IMR-90 (cell line): Measurements from ENCODE around the gene TP53BP1. TPM values are rescaled to one million over a fixed set of nuclear protein-coding genes. Genes with fewer than 3 reads are reported as not detected.

Experiments
- ATAC-seq: fragments of 200-7000 bp; cut with Tn5 transposase; 2 replicates; pipeline ENCODE4 v1.9.1; 2020; ENCODE audit warnings: low read depth, mild to moderate bottlenecking, moderate library complexity
- BruUV-seq: library from RNA; stranded (reverse); fragments of 400-500 nt; replicated peaks from 2 replicates; lab custom pipeline; 2021; lab: Mats Ljungman, UMichigan
- CTCF ChIA-PET: fragments of 300-600 bp; formaldehyde crosslinking; extraction: SDS; loops from one replicate; lab custom pipeline; 2021; ENCODE audit warnings: antibody characterized with exemption; lab: Yijun Ruan, JAX
- POLR2A ChIA-PET: fragments of 300-600 bp; sonication (Branson Sonifier 250); formaldehyde crosslinking; loops from one replicate; lab custom pipeline; 2022; ENCODE audit warnings: antibody characterized with exemption; ENCODE audit not compliant: unreplicated experiment; lab: Charles Lee
- DNase-seq: peaks from one replicate; pipeline ENCODE4 v3.0.0; 2013
- H2AFZ ChIP-seq: replicated peaks from 2 replicates; pipeline ENCODE3; 2013; ENCODE audit warnings: low read length, mild to moderate bottlenecking; ENCODE audit not compliant: poor library complexity
- H2AK5ac ChIP-seq: 2 replicates; pipeline ENCODE4 v1.6.1; 2013; ENCODE audit warnings: low read depth, low read length, inconsistent platforms
- H2AK9ac ChIP-seq: replicated peaks from 2 replicates; pipeline ENCODE3; 2013; ENCODE audit warnings: mild to moderate bottlenecking, low read depth, low read length, moderate library complexity; ENCODE audit not compliant: poor library complexity
- H2BK120ac ChIP-seq: 2 replicates; pipeline ENCODE4 v1.6.1; 2013; ENCODE audit warnings: low read depth, low read length, inconsistent platforms
- H2BK15ac ChIP-seq: 3 replicates; pipeline ENCODE4 v1.6.1; 2013; ENCODE audit warnings: low read depth, low read length, inconsistent platforms
- H2BK20ac ChIP-seq: 2 replicates; pipeline ENCODE4 v1.6.1; 2013; ENCODE audit warnings: low read depth, mild to moderate bottlenecking, inconsistent platforms, low read length, moderate library complexity
- H2BK5ac ChIP-seq: 2 replicates; pipeline ENCODE4 v1.6.1; 2013; ENCODE audit warnings: mild to moderate bottlenecking, low read depth, low read length, inconsistent platforms; ENCODE audit not compliant: poor library complexity, severe bottlenecking
- H3K14ac ChIP-seq: replicated peaks from 2 replicates; pipeline ENCODE4 v1.6.1; 2013; ENCODE audit warnings: low read depth, low read length, inconsistent platforms
- H3K18ac ChIP-seq: 2 replicates; pipeline ENCODE4 v1.6.1; 2013; ENCODE audit warnings: low read depth, low read length, control low read depth
- H3K23ac ChIP-seq: 2 replicates; pipeline ENCODE4 v1.6.1; 2013; ENCODE audit warnings: low read depth, low read length, inconsistent platforms
- H3K27ac ChIP-seq: 2 replicates; pipeline ENCODE4 v1.5.1; 2013; ENCODE audit warnings: mild to moderate bottlenecking, control low read depth, low read length; ENCODE audit not compliant: insufficient read depth
- H3K27me3 ChIP-seq: 2 replicates; pipeline ENCODE4 v1.6.1; 2013; ENCODE audit warnings: low read length; ENCODE audit not compliant: control insufficient read depth, insufficient read depth
- H3K36me3 ChIP-seq: 2 replicates; pipeline ENCODE4 v1.6.1; 2013; ENCODE audit warnings: low read length, mixed read lengths; ENCODE audit not compliant: control insufficient read depth, insufficient read depth
- H3K4ac ChIP-seq: 2 replicates; pipeline ENCODE4 v1.6.1; 2013; ENCODE audit warnings: low read depth, low read length, inconsistent platforms
- H3K4me1 ChIP-seq: 2 replicates; pipeline ENCODE4 v1.6.1; 2013; ENCODE audit warnings: low read length, mixed read lengths; ENCODE audit not compliant: control insufficient read depth, insufficient read depth
- H3K4me2 ChIP-seq: 2 replicates; pipeline ENCODE4 v1.6.1; 2013; ENCODE audit warnings: low read depth, mild to moderate bottlenecking, control low read depth, low read length, moderate library complexity
- H3K4me3 ChIP-seq: 2 replicates; pipeline ENCODE4 v1.5.1; 2013; ENCODE audit warnings: low read depth, mild to moderate bottlenecking, control low read depth, low read length, moderate library complexity; ENCODE audit not compliant: insufficient read depth
- H3K56ac ChIP-seq: 2 replicates; pipeline ENCODE4 v1.6.1; 2013; ENCODE audit warnings: low read length, inconsistent platforms; ENCODE audit not compliant: insufficient read depth; ENCODE audit errors: extremely low read depth
- H3K79me1 ChIP-seq, 2 experiments: 2 replicates each; pipeline ENCODE4 v1.6.1; 2013; ENCODE audit warnings: low read length in 2 of 2, inconsistent platforms in 1 of 2, low read depth in 1 of 2
- H3K9ac ChIP-seq: 2 replicates; pipeline ENCODE4 v1.6.1; 2013; ENCODE audit warnings: low read depth, low read length, control low read depth
- H3K9me1 ChIP-seq: 2 replicates; pipeline ENCODE4 v1.6.1; 2013; ENCODE audit warnings: low read length, inconsistent platforms; ENCODE audit not compliant: insufficient read depth
- H3K9me3 ChIP-seq: 2 replicates; pipeline ENCODE4 v1.6.1; 2013; ENCODE audit warnings: low read length; ENCODE audit not compliant: control insufficient read depth, insufficient read depth
- H4K20me1 ChIP-seq: 2 replicates; pipeline ENCODE4 v1.6.1; 2013; ENCODE audit warnings: low read length, inconsistent platforms; ENCODE audit not compliant: insufficient read depth
- H4K5ac ChIP-seq: 2 replicates; pipeline ENCODE4 v1.6.1; 2013; ENCODE audit warnings: mild to moderate bottlenecking, low read depth, low read length, control low read depth
- H4K8ac ChIP-seq, 2 experiments: 2 replicates each; pipeline ENCODE4 v1.6.1; 2013; ENCODE audit warnings: low read depth in 2 of 2, low read length in 2 of 2, control low read depth in 1 of 2, inconsistent platforms in 1 of 2
- H4K91ac ChIP-seq: 2 replicates; pipeline ENCODE4 v1.6.1; 2013; ENCODE audit warnings: low read depth, low read length, inconsistent platforms; ENCODE audit not compliant: insufficient read depth
- CEBPB ChIP-seq: IDR thresholded peaks from 2 replicates; pipeline ENCODE4 v1.6.1; 2012; ENCODE audit warnings: low read depth, low read length, improper control_type of control experiment
- MAZ ChIP-seq: IDR thresholded peaks from 2 replicates; pipeline ENCODE4 v1.6.1; 2012; ENCODE audit warnings: low read depth, mild to moderate bottlenecking, low read length, improper control_type of control experiment, moderate library complexity, borderline replicate concordance
- NFE2L2 ChIP-seq: fragments of 150-350 bp; IDR thresholded peaks from 2 replicates; pipeline ENCODE4 v1.6.1; 2016; ENCODE audit warnings: low read depth, mild to moderate bottlenecking, low read length
- RAD21 ChIP-seq: IDR thresholded peaks from 2 replicates; pipeline ENCODE4 v1.6.1; 2012; ENCODE audit warnings: low read length, improper control_type of control experiment
- SMC3 ChIP-seq: fragments of 150-350 bp; IDR thresholded peaks from 2 replicates; pipeline ENCODE4 v1.6.1; 2016; ENCODE audit warnings: low read depth, mild to moderate bottlenecking, antibody characterized with exemption, low read length, moderate library complexity
- WGBS, 2 experiments: methylation state at CpG; one replicate each; pipeline versions ENCODE4 v1.1.5 to v1.1.7; 2013; ENCODE audit warnings: missing lambda C conversion rate in 2 of 2; ENCODE audit not compliant: insufficient read length in 1 of 2; ENCODE audit errors: extremely low coverage in 2 of 2; 5-methylcytosine and 5-hydroxymethylcytosine counted together
- dilution Hi-C: fragments of 300-500 bp; cut with HindIII; formaldehyde crosslinking; loops from one replicate; pipeline ENCODE4 v1.14.3; 2018; ENCODE audit warnings: low sequenced_read_pairs; ENCODE audit not compliant: unreplicated experiment
- in situ Hi-C: fragments of 300-500 bp; cut with MboI; formaldehyde crosslinking; loops from 3 replicates; pipeline ENCODE4 v1.14.3; 2019; ENCODE audit warnings: low sequenced_read_pairs, inconsistent platforms, mixed read lengths
- intact Hi-C: fragments of 100-400 bp; cut with micrococcal nuclease; formaldehyde crosslinking; loops from 2 replicates; pipeline ENCODE4 v1.10.0; 2022
- polyA plus RNA-seq, 3 experiments: library from polyadenylated mRNA; depleted of rRNA; stranded (reverse); fragments of >200 nt; gene quantifications; 2 replicates each; pipeline ENCODE4 v1.2.3, GENCODE V29; 2012; ENCODE audit warnings: low replicate concordance in 1 of 3
- total RNA-seq: library from RNA; depleted of rRNA; stranded (reverse); fragments of >200 nt; gene quantifications from 2 replicates; pipeline ENCODE4 v1.2.3, GENCODE V29; 2012
- TF ChIP-seq, protein P1 (sequence below): fragments of 150-350 bp; IDR thresholded peaks from 2 replicates; pipeline ENCODE4 v1.6.1; 2016; ENCODE audit warnings: low read depth, mild to moderate bottlenecking, low read length, moderate library complexity, borderline replicate concordance

The TP53BP1 gene
- total and polyA plus RNA-seq, 2 of the 4 experiments (the other 2 are of a cell fraction) = 36.3 to 64.5 TPM

DNA sequence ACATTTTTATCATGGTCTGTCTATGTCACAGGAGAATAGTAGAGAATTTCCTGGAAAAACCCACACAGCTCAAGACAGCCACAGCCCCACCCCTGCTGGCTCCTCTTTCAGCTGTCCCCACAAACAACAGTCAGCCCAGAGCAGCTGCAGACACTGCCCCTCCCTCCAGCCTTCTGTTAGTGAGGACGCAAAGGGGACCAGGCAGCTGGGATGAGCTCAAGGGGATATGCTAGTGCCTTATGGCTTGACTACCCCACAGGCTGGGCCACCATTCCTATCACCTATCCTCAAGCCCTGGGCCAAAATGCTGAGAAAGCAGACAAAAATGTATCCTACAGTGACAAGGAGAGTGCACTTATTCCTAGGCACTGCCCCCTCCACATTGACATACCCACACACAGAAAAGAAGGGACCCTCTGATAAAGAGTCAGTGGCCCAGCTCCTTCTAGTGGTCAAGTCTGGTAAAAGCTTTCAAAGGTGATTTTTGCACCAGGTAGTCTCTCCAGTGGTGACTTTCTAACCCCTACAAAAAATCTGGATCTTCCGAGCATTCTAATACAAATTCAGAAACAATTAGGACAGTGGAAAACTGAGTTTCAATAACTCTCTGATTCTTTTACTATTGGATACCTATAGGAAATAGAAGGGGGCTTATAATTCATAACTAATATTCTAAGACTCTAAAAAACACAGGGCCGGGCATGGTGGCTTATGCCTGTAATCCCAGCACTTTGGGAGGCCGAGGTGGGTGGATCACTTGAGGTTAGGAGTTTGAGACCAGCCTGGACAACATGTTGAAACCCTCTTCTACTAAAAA lies 21.5 kb upstream of the TP53BP1 start (continued):
- TF ChIP-seq SMC3 = peak; percentile 20; the same call in 1 of the 2 replicates
- TF ChIP-seq RAD21 = peak; percentile 49

DNA sequence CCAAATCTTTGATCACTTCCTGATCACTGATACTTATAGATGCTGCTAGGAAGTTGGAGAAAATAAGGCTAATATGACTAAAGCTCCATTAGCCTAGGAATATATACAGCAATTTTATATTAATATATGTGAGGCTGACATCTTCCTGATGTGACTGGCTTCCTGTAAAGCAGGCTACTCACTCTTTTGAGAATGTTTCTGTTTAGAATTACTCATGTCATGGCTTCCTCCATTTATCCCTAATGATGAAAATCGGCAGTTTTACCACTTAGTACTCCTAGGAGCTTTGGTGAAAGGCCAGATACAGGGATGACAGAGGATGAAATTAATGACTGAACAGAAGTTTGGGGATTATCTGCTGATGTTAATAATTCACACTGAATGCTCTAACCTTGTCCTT lies 20.6 kb upstream of the TP53BP1 start:
- Histone ChIP-seq H3K4ac (peak overlapping the region; percentile 83; the same call in 1 of the 2 replicates), H3K9ac (no peak overlapping the region), H3K4me2 (peak overlapping the region; percentile 50; the same call in 1 of the 2 replicates), H3K9me3 (no peaks in the 10 kb centered on the region), H3K79me1 (peaks cover 7 to 41% of the 10 kb centered on the region in 2 experiments), H3K23ac (peak overlapping the region; percentile 73; the same call in 1 of the 2 replicates), H3K4me3 (no peak overlapping the region), H2AK5ac (peak overlapping the region; percentile 39; the same call in 1 of the 2 replicates), H2BK15ac (peak overlapping the region; percentile 47; the same call in 1 of the 3 replicates), H3K27me3 (no peaks in the 10 kb centered on the region), H3K56ac (peak overlapping the region; percentile 48; the same call in 1 of the 2 replicates), H2BK120ac (peak overlapping the region; percentile 89), H3K4me1 (peaks cover 26% of the 10 kb centered on the region), H3K36me3 (no peaks in the 10 kb centered on the region), H4K91ac (peak overlapping the region; percentile 41; the same call in 1 of the 2 replicates), H3K14ac (peak overlapping the region; percentile 69), H2AK9ac (no peak overlapping the region), H4K20me1 (peaks cover 1% of the 10 kb centered on the region; the same call in 1 of the 2 replicates), H3K27ac (peak overlapping the region; percentile 16; the same call in 1 of the 2 replicates), H2BK20ac (peak overlapping the region; percentile 81), H4K8ac (peak overlapping the region; percentile 6 to 85; a peak in 3 of 4 replicates), H2BK5ac (peak overlapping the region; percentile 89), H3K18ac (peak overlapping the region; percentile 44; the same call in 1 of the 2 replicates), H4K5ac (peak overlapping the region; percentile 50; the same call in 1 of the 2 replicates), H2AFZ (no peak overlapping the region), H3K9me1 (peaks cover 21% of the 10 kb centered on the region)
- in situ Hi-C loops = no loop called here
- ChIA-PET POLR2A (no interaction called here), CTCF (interaction anchor here (1.1 to 2.1 kb wide), 4 partner anchors 12 to 137 kb away, joined by 3 to 10 read pairs (median 6); no protein-coding TSS in a partner anchor)
- ATAC-seq = no peak
- TF ChIP-seq, protein P1, sequence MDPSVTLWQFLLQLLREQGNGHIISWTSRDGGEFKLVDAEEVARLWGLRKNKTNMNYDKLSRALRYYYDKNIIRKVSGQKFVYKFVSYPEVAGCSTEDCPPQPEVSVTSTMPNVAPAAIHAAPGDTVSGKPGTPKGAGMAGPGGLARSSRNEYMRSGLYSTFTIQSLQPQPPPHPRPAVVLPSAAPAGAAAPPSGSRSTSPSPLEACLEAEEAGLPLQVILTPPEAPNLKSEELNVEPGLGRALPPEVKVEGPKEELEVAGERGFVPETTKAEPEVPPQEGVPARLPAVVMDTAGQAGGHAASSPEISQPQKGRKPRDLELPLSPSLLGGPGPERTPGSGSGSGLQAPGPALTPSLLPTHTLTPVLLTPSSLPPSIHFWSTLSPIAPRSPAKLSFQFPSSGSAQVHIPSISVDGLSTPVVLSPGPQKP = no peak
- TF ChIP-seq NFE2L2 (no peak), CEBPB (no peak), MAZ (no peak)
- dilution Hi-C loops = no loop called here
- DNase-seq = peak; percentile 63
- WGBS, 2 experiments = no CpG with 5 or more reads among the region's 1 CpG
- no TSS peak for BruUV-seq
- intact Hi-C loops = loop anchor here (10.0 kb wide), 1 partner anchor 261 kb away; the partner anchor contains the start of gene ELL3
